Uterus (tissue), 2 donors: Measurements from ENCODE around the gene STYXL1.

ENCODE experiments used
- POLR2A ChIP-seq, 2 donors: fragments of 450-650 bp; IDR thresholded peaks; one replicate each; pipeline ENCODE4 v1.6.1; 2016; ENCODE audit warnings: antibody characterized with exemption in 2 of 2, mild to moderate bottlenecking in 1 of 2, moderate library complexity in 1 of 2
- TF ChIP-seq, protein P1 (sequence below), 4 experiments: fragments of 200-600 bp in 2 of 4; fragments of 450-650 bp in 2 of 4; sonication (generic) in 2 of 4; IDR thresholded peaks; one replicate each; pipeline ENCODE4 v1.5.1; 2016 to 2019; ENCODE audit warnings: antibody characterized with exemption in 4 of 4, mild to moderate bottlenecking in 2 of 4, moderate library complexity in 1 of 4

DNA sequence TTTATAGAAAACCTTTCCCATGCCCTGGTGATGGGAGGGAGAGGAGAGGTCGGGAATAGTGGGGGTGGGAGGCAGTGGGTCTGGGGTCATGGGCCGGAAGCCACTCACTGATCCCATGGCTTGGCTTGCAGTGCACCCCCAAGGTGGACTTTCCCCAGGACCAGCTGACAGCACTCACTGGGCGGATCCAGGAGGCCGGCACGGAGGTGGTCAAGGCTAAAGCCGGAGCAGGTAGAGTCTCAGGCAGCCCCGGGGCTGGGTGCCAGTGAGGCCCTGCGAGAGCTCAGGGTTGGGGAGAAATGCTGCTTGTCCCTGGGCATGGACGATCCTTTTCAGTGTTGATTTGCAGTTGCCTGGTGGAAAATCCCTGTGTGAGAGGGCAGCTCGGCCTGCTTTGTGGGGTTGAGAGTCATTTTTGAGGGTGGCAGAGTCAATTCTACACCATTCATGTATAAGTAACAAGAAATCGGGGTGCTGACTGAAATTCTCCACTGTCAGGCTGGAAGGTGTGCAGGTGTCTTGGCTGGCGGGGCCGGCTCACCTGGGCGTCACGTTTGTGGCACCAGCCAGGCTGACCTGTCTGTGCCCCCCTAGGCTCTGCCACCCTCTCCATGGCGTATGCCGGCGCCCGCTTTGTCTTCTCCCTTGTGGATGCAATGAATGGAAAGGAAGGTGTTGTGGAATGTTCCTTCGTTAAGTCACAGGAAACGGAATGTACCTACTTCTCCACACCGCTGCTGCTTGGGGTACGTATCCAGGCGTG, 16.6 kb upstream of the STYXL1 start:
- TF ChIP-seq, protein P1, sequence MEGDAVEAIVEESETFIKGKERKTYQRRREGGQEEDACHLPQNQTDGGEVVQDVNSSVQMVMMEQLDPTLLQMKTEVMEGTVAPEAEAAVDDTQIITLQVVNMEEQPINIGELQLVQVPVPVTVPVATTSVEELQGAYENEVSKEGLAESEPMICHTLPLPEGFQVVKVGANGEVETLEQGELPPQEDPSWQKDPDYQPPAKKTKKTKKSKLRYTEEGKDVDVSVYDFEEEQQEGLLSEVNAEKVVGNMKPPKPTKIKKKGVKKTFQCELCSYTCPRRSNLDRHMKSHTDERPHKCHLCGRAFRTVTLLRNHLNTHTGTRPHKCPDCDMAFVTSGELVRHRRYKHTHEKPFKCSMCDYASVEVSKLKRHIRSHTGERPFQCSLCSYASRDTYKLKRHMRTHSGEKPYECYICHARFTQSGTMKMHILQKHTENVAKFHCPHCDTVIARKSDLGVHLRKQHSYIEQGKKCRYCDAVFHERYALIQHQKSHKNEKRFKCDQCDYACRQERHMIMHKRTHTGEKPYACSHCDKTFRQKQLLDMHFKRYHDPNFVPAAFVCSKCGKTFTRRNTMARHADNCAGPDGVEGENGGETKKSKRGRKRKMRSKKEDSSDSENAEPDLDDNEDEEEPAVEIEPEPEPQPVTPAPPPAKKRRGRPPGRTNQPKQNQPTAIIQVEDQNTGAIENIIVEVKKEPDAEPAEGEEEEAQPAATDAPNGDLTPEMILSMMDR (IDR thresholded peaks at IDR 0.05): no peak
- no peak for TF ChIP-seq POLR2A (IDR thresholded peaks at IDR 0.05)
